Adrenal gland (tissue), 5 donors: ENCODE data around the gene PLEKHN1.

Experiments
- POLR2A ChIP-seq, 2 donors: fragments of 450-650 bp; IDR thresholded peaks; one replicate each; pipeline ENCODE4 v1.6.1; 2017; ENCODE audit warnings: antibody characterized with exemption in 2 of 2, mild to moderate bottlenecking in 2 of 2, moderate library complexity in 1 of 2
- TF ChIP-seq, protein P1 (sequence below), 6 experiments: fragments of 450-650 bp in 4 of 6; fragments of 200-600 bp in 2 of 6; sonication (generic) in 1 of 6; IDR thresholded peaks; 1 replicate in 5 of 6; 2 replicates in 1 of 6; pipeline versions ENCODE4 v1.5.1 to v1.8.0; 2016 to 2021; ENCODE audit warnings: antibody characterized with exemption in 6 of 6, mild to moderate bottlenecking in 2 of 6, moderate library complexity in 1 of 6
- donor health status: DM: no; HTN: no; CAD: no.

GRCh38 chr1:964691-965525 lies 1.4 kb upstream of the PLEKHN1 start:
- TF ChIP-seq, protein P1, sequence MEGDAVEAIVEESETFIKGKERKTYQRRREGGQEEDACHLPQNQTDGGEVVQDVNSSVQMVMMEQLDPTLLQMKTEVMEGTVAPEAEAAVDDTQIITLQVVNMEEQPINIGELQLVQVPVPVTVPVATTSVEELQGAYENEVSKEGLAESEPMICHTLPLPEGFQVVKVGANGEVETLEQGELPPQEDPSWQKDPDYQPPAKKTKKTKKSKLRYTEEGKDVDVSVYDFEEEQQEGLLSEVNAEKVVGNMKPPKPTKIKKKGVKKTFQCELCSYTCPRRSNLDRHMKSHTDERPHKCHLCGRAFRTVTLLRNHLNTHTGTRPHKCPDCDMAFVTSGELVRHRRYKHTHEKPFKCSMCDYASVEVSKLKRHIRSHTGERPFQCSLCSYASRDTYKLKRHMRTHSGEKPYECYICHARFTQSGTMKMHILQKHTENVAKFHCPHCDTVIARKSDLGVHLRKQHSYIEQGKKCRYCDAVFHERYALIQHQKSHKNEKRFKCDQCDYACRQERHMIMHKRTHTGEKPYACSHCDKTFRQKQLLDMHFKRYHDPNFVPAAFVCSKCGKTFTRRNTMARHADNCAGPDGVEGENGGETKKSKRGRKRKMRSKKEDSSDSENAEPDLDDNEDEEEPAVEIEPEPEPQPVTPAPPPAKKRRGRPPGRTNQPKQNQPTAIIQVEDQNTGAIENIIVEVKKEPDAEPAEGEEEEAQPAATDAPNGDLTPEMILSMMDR (IDR thresholded peaks at IDR 0.05) = no peak
- no peak for TF ChIP-seq POLR2A (IDR thresholded peaks at IDR 0.05)
